SU-DHL-6 (cell line): ENCODE results near the gene LLGL2.

Source experiments
- EZH2phosphoT487 ChIP-seq: fragments of 200-600 bp; sonication (generic), shearing (Covaris generic); conservative IDR thresholded peaks from 2 replicates; pipeline ENCODE4 v1.6.1; 2018; ENCODE audit warnings: mild to moderate bottlenecking, antibody characterized with exemption, low read length, moderate library complexity, mixed read lengths
- TF ChIP-seq, protein P1 (sequence below): fragments of 200-600 bp; sonication (generic); IDR thresholded peaks from one replicate; pipeline ENCODE4 v1.5.1; 2017; ENCODE audit warnings: antibody characterized with exemption, mild to moderate bottlenecking, low read length, moderate library complexity; ENCODE audit not compliant: insufficient read depth, poor library complexity, severe bottlenecking

DNA sequence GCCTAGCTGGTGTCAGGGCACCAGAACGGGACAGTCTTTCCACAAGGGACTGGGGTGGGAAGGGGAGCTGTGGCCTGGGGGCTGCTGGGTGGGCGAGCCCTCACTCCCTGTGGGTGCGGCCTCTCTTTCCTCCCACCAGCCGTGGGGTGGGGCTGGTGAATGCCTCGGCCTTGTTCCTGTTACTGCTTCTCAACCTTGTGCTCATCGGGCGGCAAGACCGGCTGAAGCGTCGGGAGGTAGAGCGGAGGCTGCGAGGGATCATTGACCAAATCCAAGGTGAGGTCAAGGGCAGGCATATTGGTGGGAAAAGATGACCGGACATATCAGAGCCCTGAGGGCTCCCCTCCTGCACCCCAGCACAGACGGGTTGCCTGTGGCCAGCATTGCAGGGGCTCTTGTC is 39.3 kb upstream of the LLGL2 start:
- TF ChIP-seq, protein P1, sequence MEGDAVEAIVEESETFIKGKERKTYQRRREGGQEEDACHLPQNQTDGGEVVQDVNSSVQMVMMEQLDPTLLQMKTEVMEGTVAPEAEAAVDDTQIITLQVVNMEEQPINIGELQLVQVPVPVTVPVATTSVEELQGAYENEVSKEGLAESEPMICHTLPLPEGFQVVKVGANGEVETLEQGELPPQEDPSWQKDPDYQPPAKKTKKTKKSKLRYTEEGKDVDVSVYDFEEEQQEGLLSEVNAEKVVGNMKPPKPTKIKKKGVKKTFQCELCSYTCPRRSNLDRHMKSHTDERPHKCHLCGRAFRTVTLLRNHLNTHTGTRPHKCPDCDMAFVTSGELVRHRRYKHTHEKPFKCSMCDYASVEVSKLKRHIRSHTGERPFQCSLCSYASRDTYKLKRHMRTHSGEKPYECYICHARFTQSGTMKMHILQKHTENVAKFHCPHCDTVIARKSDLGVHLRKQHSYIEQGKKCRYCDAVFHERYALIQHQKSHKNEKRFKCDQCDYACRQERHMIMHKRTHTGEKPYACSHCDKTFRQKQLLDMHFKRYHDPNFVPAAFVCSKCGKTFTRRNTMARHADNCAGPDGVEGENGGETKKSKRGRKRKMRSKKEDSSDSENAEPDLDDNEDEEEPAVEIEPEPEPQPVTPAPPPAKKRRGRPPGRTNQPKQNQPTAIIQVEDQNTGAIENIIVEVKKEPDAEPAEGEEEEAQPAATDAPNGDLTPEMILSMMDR = no peak
- no peak for TF ChIP-seq EZH2phosphoT487
